ENCODE results near the gene STAT5B. TPM values are rescaled to one million over a fixed set of nuclear protein-coding genes. Genes with fewer than 3 reads are reported as not detected.

STAT5B gene
- total and polyA plus RNA-seq, 2 of the 13 experiments (the other 11 are each of a cell fraction or from before 2014, with no cell fraction given): 21.0 to 42.8 TPM

GRCh38 chr17:42251115-42251514 lies 25.1 kb downstream of the STAT5B start (continued):
- TF ChIP-seq ZNF572 (CRISPR knock-in tag; IDR thresholded peaks at IDR 0.05) (no peak), ATF7-NPFF (CRISPR knock-in tag; IDR thresholded peaks at IDR 0.05; ENCODE audit: low read depth) (no peak)

- ATAC-seq: no peak
Measured at GRCh38 chr17:42249681-42250446, 26.3 kb downstream of the STAT5B start.

More at GRCh38 chr17:42249681-42250446, 26.3 kb downstream of the STAT5B start:
- Histone ChIP-seq H3K79me2 (ENCODE audit: insufficient read depth, low read length) (peaks cover 19% of the 10 kb centered on the region), H4K20me1 (ENCODE audit: insufficient read depth, low read length) (no peaks in the 10 kb centered on the region), H3K4me1 (ENCODE audit: insufficient read depth, low read length) (peaks cover 51% of the 10 kb centered on the region), H3K36me3 (replicated peaks in 1 of 2; ENCODE audit: control insufficient read depth in 1 of 2, insufficient read depth in 2 of 2, low read length in 2 of 2) (no peaks in the 10 kb centered on the region), H3K9me3 (ENCODE audit: low read length) (no peaks in the 10 kb centered on the region), H3K9ac (ENCODE audit: insufficient read depth, low read depth, low read length) (no peak overlapping the region), H3K27me3 (ENCODE audit: control insufficient read depth in 1 of 2, insufficient read depth in 2 of 2, low read length in 2 of 2) (no peaks in the 10 kb centered on the region), H3K4me3 (replicated peaks in 1 of 3; ENCODE audit: insufficient read depth in 1 of 3, low read depth in 2 of 3, low read length in 3 of 3) (no peak overlapping the region), H3K27ac (ENCODE audit: extremely low read length, insufficient read depth, low read length) (no peak overlapping the region), H3K4me2 (ENCODE audit: low read depth, low read length) (no peak overlapping the region), H2AFZ (ENCODE audit: low read length) (no peak overlapping the region)
- TF ChIP-seq RXRA (CRISPR knock-in tag; IDR thresholded peaks at IDR 0.05) (no peak), SAFB2 (CRISPR knock-in tag; IDR thresholded peaks at IDR 0.05; ENCODE audit: borderline replicate concordance, low read depth) (no peak), ZBTB37 (CRISPR knock-in tag; IDR thresholded peaks at IDR 0.05) (no peak), HBP1 (CRISPR knock-in tag; IDR thresholded peaks at IDR 0.05; ENCODE audit: low read depth) (no peak), ZNF333 (CRISPR knock-in tag; IDR thresholded peaks at IDR 0.05; ENCODE audit: borderline replicate concordance) (no peak), SP4 (CRISPR knock-in tag; IDR thresholded peaks at IDR 0.05) (no peak), MIER2 (CRISPR knock-in tag; IDR thresholded peaks at IDR 0.05) (no peak), RBFOX2 (IDR thresholded peaks at IDR 0.05; ENCODE audit: low read depth, low read length) (no peak), ZNF580 (CRISPR knock-in tag; IDR thresholded peaks at IDR 0.05; ENCODE audit: borderline replicate concordance, low read depth) (no peak), ZSCAN29 (CRISPR knock-in tag; conservative IDR thresholded peaks at IDR 0.05) (no peak), ZNF597 (CRISPR knock-in tag; IDR thresholded peaks at IDR 0.05) (no peak), SPEN (CRISPR knock-in tag; IDR thresholded peaks at IDR 0.05; ENCODE audit: low read depth) (no peak)
- in situ Hi-C loops (cut with HindIII; ENCODE audit: extremely low pct_ligation_motif_present, low pct_unique_long_range_greater_than_20kb) (no loop called here), intact Hi-C loops (cut with micrococcal nuclease; ENCODE audit: unreplicated experiment) (loop anchor here (2.0 to 10.0 kb wide), 3 partner anchors 27 to 65 kb away; partner anchors contain the start of genes HCRT and KCNH4)
- POLR2A ChIA-PET: interaction anchor here (2.7 to 3.6 kb wide), 3 partner anchors 55 to 139 kb away, joined by 9 to 22 read pairs (median 21); partner anchors contain the start of genes GHDC and STAT3
- CTCF ChIA-PET (ENCODE audit: low intra/inter-chr PET ratio, low total read pairs): no interaction called here
- FAIRE-seq: no peak
- no TSS peak for BruUV-seq (replicated peaks)
- WGBS (ENCODE audit: low lambda C conversion rate): 90% methylated on average over 14 of the region's 14 CpGs
- DNase-seq (ENCODE audit: low spot score): no peak
